Upper lobe of right lung (tissue), 1 donor: ENCODE measurements around the gene MSANTD3. TPM values are rescaled to one million over a fixed set of nuclear protein-coding genes. Genes with fewer than 3 reads are reported as not detected.

ENCODE experiments used
- ATAC-seq: fragments of 200-7000 bp; cut with Tn5 transposase; one replicate; pipeline ENCODE4 v1.9.1; 2020; ENCODE audit warnings: mild to moderate bottlenecking, moderate library complexity
- DNase-seq: peaks from one replicate; pipeline ENCODE4 v3.0.0-alpha.2; 2020
- H3K27ac ChIP-seq: fragments of 200-600 bp; one replicate; pipeline ENCODE4 v1.8.0; 2022
- H3K27me3 ChIP-seq: fragments of 200-600 bp; one replicate; pipeline ENCODE4 v1.8.0; 2022; ENCODE audit warnings: mild to moderate bottlenecking
- H3K36me3 ChIP-seq: fragments of 200-600 bp; one replicate; pipeline ENCODE4 v1.8.0; 2022
- H3K4me1 ChIP-seq: fragments of 200-600 bp; one replicate; pipeline ENCODE4 v1.8.0; 2022
- H3K4me3 ChIP-seq: fragments of 200-600 bp; one replicate; pipeline ENCODE4 v1.8.0; 2022; ENCODE audit warnings: mild to moderate bottlenecking
- H3K9me3 ChIP-seq: fragments of 200-600 bp; one replicate; pipeline ENCODE4 v1.8.0; 2022
- CTCF ChIP-seq: fragments of 200-600 bp; IDR thresholded peaks from one replicate; pipeline ENCODE4 v1.8.0; 2022; ENCODE audit warnings: antibody characterized with exemption
- intact Hi-C: fragments of 100-400 bp; cut with DNase I; formaldehyde crosslinking; loops from one replicate; pipeline ENCODE4 v1.11.0; 2022
- total RNA-seq: library from RNA; stranded (reverse); fragmentation: NEBNext Ultra II Directional; extraction: Animal tissue kit (Norgen Biotek cat#: 25700); gene quantifications from one replicate; pipeline ENCODE4 v1.2.1, GENCODE V29; 2021
- donor health status: DM: no; HTN: yes; CAD: no; lungs with severe emphysema.

The MSANTD3 gene
- total RNA-seq, 1 donor from 2014 or later = 18.1 TPM

- intact Hi-C loops = no loop called here
- no peak overlapping the region for H3K27ac ChIP-seq
- H3K4me3 ChIP-seq = no peak overlapping the region
- DNase-seq = no peak
- no peaks in the 10 kb centered on the region for H3K27me3 ChIP-seq
- peaks cover 4% of the 10 kb centered on the region for H3K4me1 ChIP-seq
- TF ChIP-seq CTCF = no peak
- H3K36me3 ChIP-seq = no peaks in the 10 kb centered on the region
- ATAC-seq = no peak
- H3K9me3 ChIP-seq = no peaks in the 10 kb centered on the region
Observed at GRCh38 chr9:100478192-100478591, 51.2 kb downstream of the MSANTD3 start.

DNA sequence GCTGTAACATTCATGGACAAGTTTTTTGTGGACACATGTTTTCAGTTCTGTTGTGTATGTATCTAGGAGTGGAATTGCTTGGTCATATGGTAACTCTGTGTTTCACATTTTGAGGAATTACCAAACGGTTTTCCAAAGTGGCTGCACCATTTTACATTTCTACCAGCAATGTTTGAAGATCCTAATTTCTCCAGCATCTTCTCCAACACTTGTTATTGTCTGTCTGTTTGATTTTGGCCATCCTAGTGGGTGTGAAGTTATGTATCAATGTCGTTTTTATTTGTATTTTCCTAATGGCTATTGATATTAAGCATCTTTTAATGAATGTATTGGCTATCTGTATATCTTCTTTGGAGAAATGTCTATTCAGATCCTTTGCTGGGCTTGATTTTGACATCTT is 52.9 kb downstream of the MSANTD3 start:
- intact Hi-C loops = no loop called here

DNA sequence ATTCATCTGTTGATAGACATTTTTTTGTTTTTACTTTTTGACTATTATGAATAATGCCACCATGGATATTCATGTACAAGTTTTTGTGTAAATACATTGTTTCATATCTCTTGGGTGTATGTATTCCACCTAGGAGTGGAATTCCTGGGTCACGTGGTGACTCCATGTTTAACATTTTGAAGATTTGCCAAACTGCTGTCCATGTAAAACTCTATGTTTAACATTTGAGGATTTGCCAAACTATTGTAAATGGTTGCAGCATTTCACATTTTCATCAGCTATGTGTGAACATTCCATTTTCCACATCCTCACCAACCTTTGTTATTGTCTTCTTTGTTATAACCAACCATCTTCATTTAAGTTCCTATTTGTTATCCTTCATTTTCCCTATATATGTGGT is 58.3 kb downstream of the MSANTD3 start:
- Histone ChIP-seq H3K36me3 (no peaks in the 10 kb centered on the region), H3K4me3 (no peak overlapping the region), H3K4me1 (no peaks in the 10 kb centered on the region), H3K27ac (no peak overlapping the region), H3K27me3 (no peaks in the 10 kb centered on the region), H3K9me3 (no peaks in the 10 kb centered on the region)
- TF ChIP-seq CTCF = no peak
- DNase-seq = no peak
- no peak for ATAC-seq
- intact Hi-C loops = no loop called here

More for the DNA sequence above, 52.9 kb downstream of the MSANTD3 start:
- Histone ChIP-seq H3K27ac (no peak overlapping the region), H3K9me3 (no peaks in the 10 kb centered on the region), H3K4me1 (no peaks in the 10 kb centered on the region), H3K4me3 (no peak overlapping the region), H3K27me3 (no peaks in the 10 kb centered on the region), H3K36me3 (no peaks in the 10 kb centered on the region)
- ATAC-seq (no peak), DNase-seq (no peak)
- no peak for TF ChIP-seq CTCF

- ATAC-seq (no peak), DNase-seq (no peak)
- no peak overlapping the region for H3K27ac ChIP-seq
- H3K4me3 ChIP-seq = no peak overlapping the region
- H3K36me3 ChIP-seq = no peaks in the 10 kb centered on the region
- no peaks in the 10 kb centered on the region for H3K9me3 ChIP-seq
- no peak for TF ChIP-seq CTCF
- no peaks in the 10 kb centered on the region for H3K27me3 ChIP-seq
- H3K4me1 ChIP-seq = no peaks in the 10 kb centered on the region
- intact Hi-C loops = no loop called here
Observed at GRCh38 chr9:100486479-100487176, 59.7 kb downstream of the MSANTD3 start.

GRCh38 chr9:100488177-100488576 is 61.2 kb downstream of the MSANTD3 start:
- intact Hi-C loops = no loop called here
- Histone ChIP-seq H3K9me3 (no peaks in the 10 kb centered on the region), H3K36me3 (no peaks in the 10 kb centered on the region), H3K4me1 (no peaks in the 10 kb centered on the region), H3K27me3 (no peaks in the 10 kb centered on the region), H3K27ac (no peak overlapping the region), H3K4me3 (no peak overlapping the region)
- no peak for DNase-seq
- no peak for TF ChIP-seq CTCF
- no peak for ATAC-seq

- Histone ChIP-seq H3K4me3 (no peak overlapping the region), H3K36me3 (no peaks in the 10 kb centered on the region), H3K27ac (no peak overlapping the region), H3K9me3 (no peaks in the 10 kb centered on the region), H3K27me3 (no peaks in the 10 kb centered on the region), H3K4me1 (no peaks in the 10 kb centered on the region)
- TF ChIP-seq CTCF = no peak
- ATAC-seq (no peak), DNase-seq (no peak)
- intact Hi-C loops = no loop called here
Observed at GRCh38 chr9:100489836-100490235, 62.9 kb downstream of the MSANTD3 start.
